ENCODE measurements around the gene CSPG4.

The CSPG4 gene

GRCh38 chr15:75674366-75674765 is 38.3 kb downstream of the CSPG4 start:
- no peak overlapping the region for H3K9ac ChIP-seq (ENCODE audit: low read depth, low read length)
- H3K4me1 ChIP-seq (ENCODE audit: insufficient read depth, low read length): no peaks in the 10 kb centered on the region
- H3K9me3 ChIP-seq (ENCODE audit: insufficient read depth, low read length, severe bottlenecking): no peaks in the 10 kb centered on the region
- no peak overlapping the region for H3K4me2 ChIP-seq (ENCODE audit: insufficient read depth, low read length)
- DNase-seq (no peak), ATAC-seq (ENCODE audit: insufficient read depth, low read depth) (no peak)
- no peaks in the 10 kb centered on the region for H4K20me1 ChIP-seq (ENCODE audit: insufficient read depth, low read length)
- H3K36me3 ChIP-seq (ENCODE audit: insufficient read depth, low read length): no peaks in the 10 kb centered on the region
- H3K4me3 ChIP-seq (ENCODE audit: low read depth in 1 of 2, low read length in 2 of 2): no peak overlapping the region
- H3K27me3 ChIP-seq (ENCODE audit: insufficient read depth, low read length, poor library complexity): no peaks in the 10 kb centered on the region
- no peak for TF ChIP-seq EZH2 (IDR thresholded peaks at IDR 0.05; ENCODE audit: borderline replicate concordance, low read depth, low read length, severe bottlenecking)
- no peak for TF ChIP-seq CTCF (IDR thresholded peaks at IDR 0.05; ENCODE audit: borderline replicate concordance, extremely low read depth, low read length, poor library complexity, severe bottlenecking)
- H3K27ac ChIP-seq (ENCODE audit: low read length): no peak overlapping the region
- no peak overlapping the region for H2AFZ ChIP-seq (ENCODE audit: low read depth, low read length)
- H3K79me2 ChIP-seq (ENCODE audit: insufficient read depth, low read length): no peaks in the 10 kb centered on the region

- Histone ChIP-seq H3K4me3 (ENCODE audit: low read depth in 1 of 2, low read length in 2 of 2) (no peak overlapping the region), H3K27me3 (ENCODE audit: insufficient read depth, low read length, poor library complexity) (no peaks in the 10 kb centered on the region), H2AFZ (ENCODE audit: low read depth, low read length) (no peak overlapping the region), H3K4me2 (ENCODE audit: insufficient read depth, low read length) (no peak overlapping the region), H3K4me1 (ENCODE audit: insufficient read depth, low read length) (no peaks in the 10 kb centered on the region), H3K79me2 (ENCODE audit: insufficient read depth, low read length) (no peaks in the 10 kb centered on the region), H4K20me1 (ENCODE audit: insufficient read depth, low read length) (no peaks in the 10 kb centered on the region), H3K9ac (ENCODE audit: low read depth, low read length) (no peak overlapping the region), H3K9me3 (ENCODE audit: insufficient read depth, low read length, severe bottlenecking) (no peaks in the 10 kb centered on the region), H3K27ac (ENCODE audit: low read length) (no peak overlapping the region), H3K36me3 (ENCODE audit: insufficient read depth, low read length) (no peaks in the 10 kb centered on the region)
- TF ChIP-seq CTCF (IDR thresholded peaks at IDR 0.05; ENCODE audit: borderline replicate concordance, extremely low read depth, low read length, poor library complexity, severe bottlenecking): no peak
- TF ChIP-seq EZH2 (IDR thresholded peaks at IDR 0.05; ENCODE audit: borderline replicate concordance, low read depth, low read length, severe bottlenecking): no peak
- no peak for ATAC-seq (ENCODE audit: insufficient read depth, low read depth)
- DNase-seq: no peak
Observed at GRCh38 chr15:75673426-75674235, 39.0 kb downstream of the CSPG4 start.

- no peaks in the 10 kb centered on the region for H3K79me2 ChIP-seq (ENCODE audit: insufficient read depth, low read length)
- no peak overlapping the region for H3K9ac ChIP-seq (ENCODE audit: low read depth, low read length)
- H3K27ac ChIP-seq (ENCODE audit: low read length): no peak overlapping the region
- no peak overlapping the region for H2AFZ ChIP-seq (ENCODE audit: low read depth, low read length)
- H3K4me3 ChIP-seq (ENCODE audit: low read depth in 1 of 2, low read length in 2 of 2): no peak overlapping the region
- 0 out of 3 replicates have a peak, but pooled peaks have one; percentile 3 for ATAC-seq (ENCODE audit: insufficient read depth, low read depth)
- H3K27me3 ChIP-seq (ENCODE audit: insufficient read depth, low read length, poor library complexity): no peaks in the 10 kb centered on the region
- no peak overlapping the region for H3K4me2 ChIP-seq (ENCODE audit: insufficient read depth, low read length)
- H3K9me3 ChIP-seq (ENCODE audit: insufficient read depth, low read length, severe bottlenecking): no peaks in the 10 kb centered on the region
- H3K4me1 ChIP-seq (ENCODE audit: insufficient read depth, low read length): no peaks in the 10 kb centered on the region
- DNase-seq: no peak
- no peaks in the 10 kb centered on the region for H3K36me3 ChIP-seq (ENCODE audit: insufficient read depth, low read length)
- H4K20me1 ChIP-seq (ENCODE audit: insufficient read depth, low read length): no peaks in the 10 kb centered on the region
- no peak for TF ChIP-seq CTCF (IDR thresholded peaks at IDR 0.05; ENCODE audit: borderline replicate concordance, extremely low read depth, low read length, poor library complexity, severe bottlenecking)
- TF ChIP-seq EZH2 (IDR thresholded peaks at IDR 0.05; ENCODE audit: borderline replicate concordance, low read depth, low read length, severe bottlenecking): no peak
Observed at GRCh38 chr15:75672646-75673425, 39.8 kb downstream of the CSPG4 start.

Measured in DND-41 (cell line).